Measurements from ENCODE around the gene REXO4.

DNA sequence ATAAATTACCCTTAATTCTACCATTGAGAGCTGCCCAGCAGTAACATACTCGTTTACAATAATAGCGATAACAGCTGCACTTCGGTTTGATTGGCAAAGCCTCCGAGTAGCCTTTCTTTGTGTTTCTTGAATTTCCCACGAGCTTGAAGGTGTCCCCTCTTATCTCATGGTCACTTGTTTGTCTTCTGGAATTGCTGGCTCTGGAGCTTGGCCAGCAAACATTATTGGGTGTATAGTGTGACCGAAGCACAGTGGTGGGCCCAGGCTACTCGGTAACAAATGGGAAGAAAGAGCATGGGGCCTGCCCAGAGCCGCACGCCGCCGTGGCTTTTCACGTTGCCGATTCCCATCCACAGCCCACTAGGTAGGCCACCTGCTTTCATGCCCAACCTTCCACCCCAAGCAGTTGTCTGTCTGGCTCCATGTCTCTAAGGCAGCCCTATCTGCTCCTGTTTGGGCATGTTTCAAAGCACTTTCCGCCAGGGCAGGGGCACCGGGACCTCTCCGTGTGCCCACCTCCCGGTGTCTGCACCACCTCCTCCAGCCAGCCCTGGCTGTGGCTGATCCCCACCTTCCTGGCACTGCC is 33.0 kb downstream of the REXO4 start:
- TF ChIP-seq, protein P1, sequence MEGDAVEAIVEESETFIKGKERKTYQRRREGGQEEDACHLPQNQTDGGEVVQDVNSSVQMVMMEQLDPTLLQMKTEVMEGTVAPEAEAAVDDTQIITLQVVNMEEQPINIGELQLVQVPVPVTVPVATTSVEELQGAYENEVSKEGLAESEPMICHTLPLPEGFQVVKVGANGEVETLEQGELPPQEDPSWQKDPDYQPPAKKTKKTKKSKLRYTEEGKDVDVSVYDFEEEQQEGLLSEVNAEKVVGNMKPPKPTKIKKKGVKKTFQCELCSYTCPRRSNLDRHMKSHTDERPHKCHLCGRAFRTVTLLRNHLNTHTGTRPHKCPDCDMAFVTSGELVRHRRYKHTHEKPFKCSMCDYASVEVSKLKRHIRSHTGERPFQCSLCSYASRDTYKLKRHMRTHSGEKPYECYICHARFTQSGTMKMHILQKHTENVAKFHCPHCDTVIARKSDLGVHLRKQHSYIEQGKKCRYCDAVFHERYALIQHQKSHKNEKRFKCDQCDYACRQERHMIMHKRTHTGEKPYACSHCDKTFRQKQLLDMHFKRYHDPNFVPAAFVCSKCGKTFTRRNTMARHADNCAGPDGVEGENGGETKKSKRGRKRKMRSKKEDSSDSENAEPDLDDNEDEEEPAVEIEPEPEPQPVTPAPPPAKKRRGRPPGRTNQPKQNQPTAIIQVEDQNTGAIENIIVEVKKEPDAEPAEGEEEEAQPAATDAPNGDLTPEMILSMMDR (IDR thresholded peaks at IDR 0.05; ENCODE audit: extremely low read depth in 1 of 2, insufficient read depth in 1 of 2, low read depth in 1 of 2, low read length in 2 of 2): no peak
- TF ChIP-seq POLR2A (IDR thresholded peaks at IDR 0.05; ENCODE audit: low read depth, low read length) (no peak), POLR2AphosphoS5 (IDR thresholded peaks at IDR 0.05; ENCODE audit: insufficient read depth, low read depth, low read length) (no peak), EZH2 (IDR thresholded peaks at IDR 0.05; ENCODE audit: borderline replicate concordance, low read depth, low read length, severe bottlenecking) (no peak), MYC (IDR thresholded peaks at IDR 0.05; ENCODE audit: low read depth, low read length) (no peak), JUN (IDR thresholded peaks at IDR 0.05; ENCODE audit: borderline replicate concordance, insufficient read depth, insufficient read length, low read depth) (no peak), GATA2 (IDR thresholded peaks at IDR 0.05; ENCODE audit: insufficient read depth, insufficient read length, low read depth, low read length) (no peak), FOS (IDR thresholded peaks at IDR 0.05; ENCODE audit: borderline replicate concordance, insufficient read depth, low read length) (no peak)
- TF ChIP-seq, protein P2, sequence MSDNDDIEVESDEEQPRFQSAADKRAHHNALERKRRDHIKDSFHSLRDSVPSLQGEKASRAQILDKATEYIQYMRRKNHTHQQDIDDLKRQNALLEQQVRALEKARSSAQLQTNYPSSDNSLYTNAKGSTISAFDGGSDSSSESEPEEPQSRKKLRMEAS (IDR thresholded peaks at IDR 0.05; ENCODE audit: insufficient read depth, insufficient read length): no peak

Measured in endothelial cell of umbilical vein (primary cell).